Right renal pelvis (tissue), 4 donors: ENCODE results near the gene STK17B. TPM values are rescaled to one million over a fixed set of nuclear protein-coding genes. Genes with fewer than 3 reads are reported as not detected.
A peak's percentile ranks its signal among the peaks of the same experiment; 100 is the strongest.
"Not testable (repeated sequence)": the region's sequence is repeated elsewhere in the genome, so short reads cannot be mapped to it uniquely, and the experiment has no call there.

Source experiments
- DNase-seq, 4 donors: peaks; one replicate each; pipeline ENCODE4 v3.0.0-alpha.2; 2013; ENCODE audit warnings: low read depth in 4 of 4, low spot score in 3 of 4, missing footprints in 1 of 4
- polyA plus RNA-seq, 4 donors: library from polyadenylated mRNA; unstranded; fragments of 120-200 nt; gene quantifications; one replicate each; pipeline ENCODE4 v1.2.1, GENCODE V29; 2013; ENCODE audit not compliant: insufficient read length in 4 of 4

Gene STK17B
- polyA plus RNA-seq, result 10 to 100 TPM; 10.9 to 14.1 (median 11.7) TPM

DNA sequence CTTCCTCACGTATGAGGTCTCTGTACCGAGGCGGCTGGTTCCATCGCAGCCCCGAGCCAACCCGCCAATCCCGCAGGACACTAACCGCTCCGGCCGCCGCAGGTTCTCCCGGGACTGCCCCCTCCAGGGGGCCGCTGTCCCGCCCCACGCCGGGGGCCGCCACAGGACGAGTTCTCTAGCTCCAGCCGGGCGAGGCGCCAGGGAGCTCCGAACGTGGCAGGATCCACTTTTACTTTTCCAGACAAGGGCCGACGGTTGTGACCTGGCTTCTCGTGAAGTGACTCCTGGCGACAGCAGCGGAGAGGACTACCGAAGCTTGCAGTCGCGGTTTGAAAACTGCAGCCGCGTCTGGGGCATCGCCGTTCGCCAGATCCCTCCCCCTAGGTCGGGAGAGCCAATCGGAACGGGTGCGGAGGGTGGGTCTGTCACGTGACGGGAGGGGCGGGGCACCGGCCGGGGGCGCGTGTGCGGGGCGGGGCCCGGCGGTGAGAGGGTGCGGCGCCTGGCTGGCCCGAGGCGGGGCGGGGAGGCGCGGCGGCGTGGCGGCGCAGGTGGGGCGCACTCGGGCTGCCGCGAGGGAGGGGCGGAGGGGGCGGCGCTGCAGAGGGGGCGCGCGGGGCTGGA, at the start of gene STK17B:
TSS of gene STK17B (minus strand) at position 331 of the 624 bp plus-strand sequence. CDS start 8,195 bp downstream, outside the sequence.
- peak; percentile 85 to 92 (median 86) for DNase-seq

DNA sequence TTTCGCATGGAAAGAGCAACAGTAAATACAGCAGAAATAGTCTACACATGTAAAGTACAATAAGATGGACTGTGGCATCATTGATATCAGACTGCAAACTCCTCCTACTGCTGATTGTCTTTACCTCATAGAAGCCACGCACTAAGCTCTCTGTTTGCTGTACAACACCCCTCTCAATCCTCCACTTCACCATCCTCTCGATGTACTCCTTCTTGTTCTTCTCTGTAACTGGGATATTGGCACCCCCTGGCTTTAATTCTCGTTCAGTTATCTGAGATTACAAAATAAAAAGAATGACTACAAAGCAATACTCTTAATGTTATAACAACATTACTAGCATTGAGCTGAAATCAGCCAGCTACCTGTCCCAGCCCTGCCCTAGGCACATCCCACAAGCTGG, 49.3 kb upstream of the STK17B start:
- DNase-seq, result no peak

DNA sequence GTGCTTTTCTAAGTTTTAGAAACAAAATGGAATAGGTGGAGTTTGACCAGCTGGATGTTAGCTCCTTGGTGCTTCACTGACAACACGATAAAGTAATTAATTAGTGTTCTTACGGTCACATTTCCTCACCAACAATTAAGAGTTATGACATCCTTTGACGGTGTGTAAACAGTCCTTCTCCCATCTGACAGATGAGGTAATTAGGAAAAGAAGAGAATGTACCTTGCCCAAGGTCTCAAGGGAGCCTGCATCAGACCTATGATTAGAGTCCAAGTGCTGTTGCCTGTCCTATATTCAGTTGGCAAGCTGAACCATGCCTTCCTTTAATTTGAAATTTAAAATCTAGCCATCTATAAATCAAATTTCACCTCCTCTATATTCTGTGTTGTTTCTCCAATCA, 48.3 kb upstream of the STK17B start:
- DNase-seq, result no peak

DNA sequence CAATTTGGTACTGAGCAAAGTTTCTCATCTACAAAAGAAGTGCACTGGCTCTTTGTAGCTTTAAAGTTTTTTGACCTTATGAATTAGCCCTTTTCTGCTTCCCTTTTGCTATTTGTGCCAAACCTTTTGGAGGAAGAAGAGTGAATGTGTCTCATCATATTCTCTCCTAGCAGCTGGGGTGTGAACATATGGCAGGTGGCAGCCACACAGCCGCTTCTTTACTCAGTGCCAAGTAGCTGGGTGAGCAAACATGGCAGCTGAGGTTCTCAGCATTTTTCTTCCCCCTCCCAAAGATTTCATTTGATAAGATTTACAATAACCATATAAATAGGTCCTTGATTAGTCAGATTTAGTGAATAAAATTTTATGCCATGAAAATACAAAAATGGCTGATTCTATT, 46.7 kb upstream of the STK17B start:
- DNase-seq, result no peak

DNA sequence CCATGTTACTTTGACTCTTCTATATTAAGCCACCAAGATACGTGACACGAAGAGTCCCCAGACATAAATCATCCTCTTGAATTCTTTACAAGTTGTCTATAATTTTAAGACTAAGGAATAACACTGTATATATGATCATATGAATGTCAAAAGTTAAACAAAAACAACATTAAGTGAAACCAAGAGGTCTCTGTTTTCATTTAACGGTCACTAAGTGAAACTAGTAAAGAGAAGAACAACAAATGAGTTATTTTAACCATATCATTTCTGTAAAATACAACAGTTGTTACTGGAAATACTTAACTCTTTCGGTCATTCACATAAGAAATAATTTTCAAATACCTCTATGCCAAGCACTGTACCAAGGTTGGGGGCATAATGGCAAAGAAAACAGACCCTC, 45.7 kb upstream of the STK17B start:
- DNase-seq, result no peak

DNA sequence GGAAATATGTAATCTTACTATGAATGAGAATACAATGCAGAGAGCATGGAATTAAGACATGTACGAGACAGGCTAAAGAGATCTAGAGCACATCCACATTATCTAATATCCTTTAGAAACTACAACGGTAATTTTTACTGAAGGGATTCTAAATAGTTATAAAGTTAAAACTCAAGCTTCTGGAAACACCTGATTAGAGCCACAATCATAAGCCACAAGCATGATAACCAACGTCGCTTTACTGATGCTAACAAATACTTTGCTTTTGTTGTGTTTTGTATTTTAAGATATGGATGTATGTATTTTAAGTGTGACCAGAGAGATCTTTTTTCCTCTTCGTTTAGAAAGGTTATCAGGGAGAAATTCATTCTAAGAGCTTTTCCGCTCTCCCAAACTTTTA, 44.0 kb upstream of the STK17B start:
- DNase-seq, result no peak

DNA sequence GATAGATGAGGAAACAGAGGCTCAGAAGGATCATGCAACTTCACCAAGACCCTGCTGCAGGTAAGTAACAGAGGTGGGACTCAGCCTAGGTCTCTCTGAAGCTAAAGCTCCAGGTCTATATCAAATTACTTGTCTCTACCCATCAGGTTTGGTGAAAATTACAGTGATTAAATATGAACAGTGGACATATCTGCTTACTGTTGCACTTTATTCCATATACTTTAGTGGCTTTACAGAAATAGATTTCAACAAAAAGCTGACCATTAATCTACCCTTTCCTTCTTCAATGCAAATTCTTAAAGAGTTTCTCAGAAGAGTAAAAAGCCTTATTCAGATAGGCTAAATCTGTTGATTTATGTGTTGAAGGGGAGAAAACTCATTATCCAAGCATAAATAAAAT, 42.8 kb upstream of the STK17B start:
- DNase-seq, result no peak

DNA sequence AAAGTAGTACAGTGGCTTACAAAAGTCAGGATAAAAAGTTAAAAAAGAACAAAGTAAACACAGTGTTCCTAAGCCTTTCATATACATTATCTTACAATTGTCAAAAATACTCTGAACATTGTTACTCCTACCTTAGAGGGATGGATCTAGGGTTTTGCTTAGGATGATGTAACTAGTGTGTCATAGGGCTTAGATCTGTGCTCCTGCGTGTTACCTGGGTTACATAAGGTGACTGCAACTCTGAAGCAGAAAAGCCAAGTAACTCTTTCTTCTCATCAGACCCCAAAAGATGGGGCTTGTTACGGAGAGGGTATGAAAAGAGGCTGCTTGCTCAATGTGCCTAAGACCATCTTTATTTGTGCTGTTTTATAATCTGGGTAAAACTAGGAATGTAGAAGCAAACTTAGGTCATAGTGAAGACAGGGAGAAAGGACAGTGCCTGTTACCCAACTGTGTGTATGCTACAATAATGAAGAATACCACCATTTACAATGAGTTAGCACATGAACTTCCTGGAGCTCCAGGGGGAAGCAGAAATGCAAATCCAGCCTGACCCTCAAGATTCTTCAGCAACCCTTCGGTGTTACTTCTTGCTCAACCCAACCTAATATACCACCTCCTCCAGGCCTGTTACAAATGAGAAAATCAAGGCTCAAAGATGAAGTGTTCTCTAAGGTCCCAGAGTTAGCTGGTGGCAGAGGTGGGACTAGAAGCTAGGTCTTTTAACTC, 42.0 kb upstream of the STK17B start:
- no peak for DNase-seq

DNA sequence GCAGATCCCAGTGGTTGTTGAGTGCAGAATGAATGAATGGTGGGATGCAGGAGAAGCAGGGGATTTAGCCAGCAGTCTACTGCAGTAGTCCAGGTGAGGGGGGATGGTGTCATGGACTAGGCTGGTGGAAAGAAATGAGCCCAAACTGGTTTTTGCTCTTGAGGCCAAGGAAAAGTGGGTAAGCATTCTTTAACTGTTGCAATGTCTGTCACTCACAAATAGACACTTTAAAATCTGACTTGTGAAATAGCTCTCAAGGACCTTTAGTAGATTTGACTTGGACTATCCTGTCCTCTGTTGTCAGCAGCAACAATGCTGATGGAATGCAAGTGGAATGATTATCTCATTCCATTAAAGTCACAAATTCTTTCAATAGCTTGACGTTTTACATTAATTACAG, 37.5 kb upstream of the STK17B start:
- no peak for DNase-seq

DNA sequence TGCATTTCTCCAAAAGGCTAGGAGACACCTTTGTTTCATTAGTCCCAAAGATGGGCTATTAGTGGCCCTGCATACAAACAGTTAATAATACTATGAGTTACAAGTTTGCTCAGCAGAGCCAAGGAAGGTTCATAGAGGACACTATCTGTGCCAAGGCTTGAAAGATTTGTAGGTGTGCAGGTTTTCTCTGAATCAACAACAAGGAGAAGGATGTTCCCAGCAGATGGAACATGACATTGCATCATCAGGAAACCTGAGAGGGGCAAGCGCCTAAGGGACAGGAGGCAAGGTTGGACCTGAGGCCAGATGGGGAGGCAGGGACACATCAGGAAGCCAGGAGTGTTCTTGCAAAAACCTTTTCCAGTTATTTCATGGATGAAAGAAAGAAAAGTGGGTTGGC, 35.4 kb upstream of the STK17B start:
- no peak for DNase-seq

DNA sequence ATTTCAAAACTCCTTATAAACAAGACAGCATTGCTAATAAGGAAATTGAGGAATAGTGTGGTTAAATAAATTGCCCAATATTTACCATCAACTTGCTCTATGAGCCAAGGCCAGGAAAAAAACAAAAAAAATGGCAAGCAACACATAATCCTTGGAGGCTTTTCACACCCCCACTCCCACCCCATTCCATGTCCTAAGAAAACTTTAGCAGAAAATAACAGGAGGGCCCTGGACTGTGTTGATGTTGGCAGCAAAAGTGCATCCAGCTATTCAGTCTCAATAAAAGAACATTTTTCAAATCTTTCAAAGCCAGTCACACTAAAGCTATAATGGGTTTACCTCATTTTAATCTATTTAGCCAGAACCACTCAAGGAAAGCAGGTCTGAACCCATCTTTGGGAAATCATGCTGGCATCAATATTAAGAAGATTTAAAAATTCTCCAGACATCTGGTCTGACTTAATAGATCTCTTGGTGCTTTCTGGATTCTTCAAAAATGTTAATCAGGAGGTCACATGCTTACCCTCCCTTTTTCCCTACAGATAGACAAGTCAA, 34.6 kb upstream of the STK17B start:
- no peak for DNase-seq

DNA sequence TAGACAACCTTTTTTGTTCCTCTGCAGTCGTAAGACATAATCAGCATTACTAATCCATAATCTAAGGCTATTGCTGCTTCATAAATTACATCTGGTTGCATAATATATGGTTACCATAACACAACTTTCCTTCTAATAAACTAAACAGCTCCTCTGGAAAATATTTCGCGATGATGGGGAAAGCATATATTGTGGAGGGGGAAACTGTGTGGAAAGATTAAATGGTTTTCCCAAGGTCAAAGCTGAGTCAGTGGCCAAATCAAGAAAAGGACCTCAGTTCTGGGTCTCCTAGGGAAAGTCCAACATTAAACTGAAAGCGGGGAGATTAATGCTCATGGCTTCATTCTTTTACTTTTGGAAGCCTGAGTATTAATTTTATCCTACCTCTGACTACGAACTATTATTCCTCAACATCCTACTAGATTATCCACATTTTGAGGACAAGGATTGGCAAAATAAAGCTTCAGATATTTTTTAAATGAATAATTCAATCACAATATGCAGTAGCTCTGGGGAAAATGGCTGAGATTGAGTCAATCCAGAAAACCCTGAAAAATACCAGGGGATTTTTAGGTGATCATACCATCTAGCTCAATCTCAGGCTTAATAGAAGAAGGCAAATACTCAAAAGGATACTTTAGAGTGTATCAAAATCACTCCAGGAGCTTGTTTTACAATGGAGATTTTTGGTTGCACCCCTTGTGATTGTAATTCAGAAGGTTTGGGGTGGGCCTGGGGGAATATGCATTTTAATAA, 33.8 kb upstream of the STK17B start:
- no peak for DNase-seq

DNA sequence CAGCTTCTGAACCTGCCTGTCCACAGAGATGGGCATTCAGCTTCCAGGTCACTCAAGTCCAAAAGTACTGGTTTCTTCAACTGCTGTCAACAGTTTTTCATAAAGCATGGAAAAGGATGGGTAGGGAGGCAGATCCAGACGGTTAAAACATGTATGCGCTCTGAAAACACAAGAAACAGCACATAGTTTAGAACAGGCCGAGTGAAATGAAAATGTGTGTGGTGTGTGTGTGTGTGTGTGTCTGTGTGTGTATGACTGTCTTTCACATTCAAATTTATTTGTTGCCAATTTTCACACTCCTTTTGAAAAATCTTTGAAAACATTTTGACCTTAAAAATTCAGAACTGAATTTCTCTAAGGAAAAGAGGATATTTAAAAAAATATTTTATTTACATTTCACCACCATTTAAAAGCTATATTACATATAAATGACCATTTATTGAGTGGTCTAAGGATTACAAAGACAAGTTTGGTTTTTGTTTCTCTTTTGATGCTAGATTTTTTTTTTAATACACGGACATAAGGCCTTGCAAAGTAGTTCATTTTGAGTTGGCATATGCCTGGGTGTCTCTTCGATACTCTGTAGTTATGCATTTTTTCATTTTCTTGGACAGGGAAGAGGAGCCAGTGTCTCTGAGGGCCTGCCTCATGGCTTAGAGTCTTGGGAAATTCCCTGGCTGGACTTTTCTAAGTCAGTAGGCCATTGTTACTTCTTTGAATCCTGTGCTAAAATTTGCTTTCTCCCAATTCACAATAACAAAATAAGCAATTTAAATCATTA, 30.0 kb upstream of the STK17B start:
- no peak for DNase-seq

DNA sequence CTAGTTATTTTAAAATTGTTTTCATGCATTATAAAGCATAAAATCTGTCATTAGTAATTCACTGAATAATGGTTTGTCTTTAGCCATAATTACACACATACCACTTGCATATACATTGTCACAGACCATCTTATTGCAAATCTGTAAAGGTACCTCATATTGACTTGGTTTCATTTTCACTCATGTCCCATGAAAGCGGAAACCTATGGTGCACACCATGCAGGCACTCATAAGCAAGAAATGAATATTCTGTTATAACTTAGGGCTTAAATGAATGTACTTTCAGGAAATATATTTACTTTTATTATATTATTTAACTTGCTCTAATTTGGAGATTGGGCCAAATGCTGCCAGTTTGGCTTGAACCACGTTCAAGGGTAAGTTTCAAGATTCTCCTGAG, 29.2 kb upstream of the STK17B start:
- DNase-seq, result no peak

DNA sequence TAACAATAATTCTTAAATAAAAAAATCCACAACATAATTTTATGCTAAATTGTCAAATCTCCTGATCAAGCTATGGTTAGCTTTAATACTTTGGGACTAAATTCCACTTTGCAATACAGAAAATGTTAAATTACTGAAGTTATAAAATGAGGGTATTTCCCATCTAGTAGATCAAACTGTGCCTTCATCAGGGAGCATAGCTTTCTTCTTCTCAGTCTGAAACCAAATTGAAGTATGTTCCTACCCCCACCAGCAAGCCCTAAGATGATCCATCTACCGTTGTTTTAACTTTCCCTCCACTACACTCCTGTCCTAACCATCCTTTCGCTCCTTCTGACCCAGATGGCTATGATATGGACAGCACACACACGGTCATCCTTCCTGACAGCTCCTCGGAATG, 24.4 kb upstream of the STK17B start:
- DNase-seq, result no peak

DNA sequence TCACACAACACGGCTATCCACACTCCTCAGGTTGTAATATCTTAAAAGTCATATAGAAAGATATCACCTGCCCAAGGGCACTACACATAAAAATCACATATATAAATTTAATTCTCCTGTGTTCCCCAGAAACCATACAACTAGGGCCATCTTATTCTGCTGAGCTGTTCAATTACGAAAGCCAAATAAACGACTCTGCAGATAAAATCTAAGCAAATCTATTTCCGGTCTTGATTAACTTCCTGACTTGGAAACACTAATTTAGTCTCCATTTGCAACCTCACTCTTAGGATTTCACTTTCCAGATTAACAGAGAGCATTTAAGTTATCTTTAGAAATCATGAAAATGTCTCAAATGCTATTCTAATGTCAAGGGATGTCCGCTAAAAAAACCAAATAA, 23.9 kb upstream of the STK17B start:
- no peak for DNase-seq

DNA sequence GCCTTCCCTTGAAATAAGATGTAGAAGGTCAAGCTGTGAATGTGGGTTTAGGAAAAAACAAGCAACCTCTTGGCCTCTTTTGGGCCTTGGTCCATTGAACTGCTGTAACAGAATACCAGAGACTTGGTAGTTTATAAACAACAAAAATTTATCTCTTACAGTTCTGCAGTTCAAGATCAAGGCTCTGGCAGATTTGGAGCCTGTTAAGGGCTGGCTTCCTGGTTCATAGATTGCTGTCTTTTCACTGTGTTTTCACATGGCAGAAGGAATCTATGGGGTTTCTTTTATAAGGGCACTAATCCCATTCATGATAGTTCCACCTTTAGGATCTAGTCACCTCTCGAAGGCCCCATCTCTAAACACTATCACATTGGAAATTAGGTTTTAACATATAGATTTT, 20.2 kb upstream of the STK17B start:
- no peak for DNase-seq

DNA sequence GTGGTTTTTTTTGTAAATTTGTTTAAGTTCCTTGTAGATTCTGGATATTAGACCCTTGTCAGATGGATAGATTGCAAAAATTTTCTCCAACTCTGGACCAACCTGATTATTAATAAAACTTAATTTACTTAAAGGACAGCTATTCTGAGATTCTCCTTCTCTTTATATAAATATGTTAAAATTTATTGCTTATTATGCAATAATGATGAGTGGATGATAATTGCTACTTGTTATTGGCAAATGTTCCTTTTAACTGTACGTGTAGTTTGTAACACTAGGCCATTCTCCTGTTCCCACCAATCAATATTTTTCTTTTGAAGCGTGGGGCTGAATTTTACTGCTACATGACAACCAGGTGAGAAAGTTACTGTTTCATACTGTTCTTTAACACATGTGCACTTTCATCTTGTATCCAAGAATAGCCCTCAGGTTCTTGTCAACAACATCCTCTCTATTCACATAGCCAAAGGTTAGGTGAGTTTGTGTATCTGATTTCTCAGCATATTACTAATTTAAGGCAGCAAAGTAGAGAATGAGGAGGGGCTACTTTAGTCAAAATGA, 16.6 kb upstream of the STK17B start:
- DNase-seq, result no peak

DNA sequence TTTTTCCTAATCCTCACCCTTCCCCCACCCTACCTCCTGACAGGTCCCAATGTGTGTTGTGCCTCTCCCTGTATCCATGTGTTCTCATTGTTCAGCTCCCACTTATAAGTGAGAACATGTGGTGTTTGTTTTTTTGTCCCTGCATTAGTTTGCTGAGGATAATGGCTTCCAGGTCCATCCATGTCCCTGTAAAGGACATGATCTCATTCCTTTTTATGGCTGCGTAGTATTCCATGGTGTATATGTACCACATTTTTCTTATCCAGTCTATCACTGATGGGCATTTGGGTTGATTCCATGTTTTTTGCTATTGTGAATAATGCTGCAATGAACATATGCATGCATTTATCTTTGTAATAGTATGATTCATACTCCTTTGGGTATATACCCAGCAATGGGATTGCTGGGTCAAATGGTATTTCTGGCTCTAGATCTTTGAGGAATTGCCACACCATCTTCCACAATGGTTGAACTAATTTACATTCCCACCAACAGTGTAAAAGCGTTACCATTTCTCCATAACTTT, 15.9 kb upstream of the STK17B start:
- DNase-seq, result not testable (repeated sequence)
